GM12873 (cell line): ENCODE data around the gene MLXIPL.

Experiments used
- CTCF ChIP-seq: IDR thresholded peaks from 2 replicates; pipeline ENCODE4 v1.5.1; 2012; ENCODE audit warnings: low read depth, mild to moderate bottlenecking, moderate library complexity, low read length, control low read depth; ENCODE audit not compliant: insufficient read depth; ENCODE audit errors: missing control alignments

The MLXIPL gene

GRCh38 chr7:73586911-73587310 lies 37.4 kb downstream of the MLXIPL start:
- TF ChIP-seq CTCF: no peak

- no peak for TF ChIP-seq CTCF
These were observed 39.1 kb downstream of the MLXIPL start for GRCh38 chr7:73585196-73585595.

- TF ChIP-seq CTCF: no peak
These were observed 41.6 kb downstream of the MLXIPL start for GRCh38 chr7:73582664-73583202.

- TF ChIP-seq CTCF: peak; percentile 23
These were observed 45.8 kb downstream of the MLXIPL start, which contains the start of gene TBL2 for GRCh38 chr7:73578342-73579128. TBL2 (minus strand) TSS chr7:73578579; CDS start chr7:73578549, 30 bp downstream.

GRCh38 chr7:73577627-73578341 lies 46.5 kb downstream of the MLXIPL start:
- no peak for TF ChIP-seq CTCF

- TF ChIP-seq CTCF: no peak
These were observed 50.5 kb downstream of the MLXIPL start for GRCh38 chr7:73573791-73574190.

- no peak for TF ChIP-seq CTCF
These were observed 51.0 kb downstream of the MLXIPL start for GRCh38 chr7:73573276-73573675.
